H1 (cell line): Measurements from ENCODE around the gene IPO7. TPM values are rescaled to one million over a fixed set of nuclear protein-coding genes. Genes with fewer than 3 reads are reported as not detected.

ENCODE experiments used
- polyA plus RNA-seq, 7 experiments: library from polyadenylated mRNA; depleted of rRNA in 3 of 7; stranded (reverse) in 5 of 7; unstranded in 2 of 7; fragments of >200 nt in 5 of 7; fragments of 200-250 nt in 2 of 7; gene quantifications; 1 replicate in 5 of 7; 2 replicates in 1 of 7; 4 replicates in 1 of 7; pipeline versions ENCODE4 v1.2.1 to v1.2.3, GENCODE V29; 2011 to 2013; ENCODE audit warnings: missing spikeins in 2 of 7, mixed read lengths in 2 of 7
- total RNA-seq: library from RNA; stranded (reverse); fragmentation: NEBNext Ultra II Directional; extraction: Animal tissue kit (Norgen Biotek cat#: 25700); gene quantifications from 2 replicates; pipeline ENCODE4 v1.2.1, GENCODE V29; 2021
- TF ChIP-seq, protein P1 (sequence below): IDR thresholded peaks from 2 replicates; pipeline ENCODE4 v1.6.1; 2011; ENCODE audit warnings: low read depth, mild to moderate bottlenecking, low read length; ENCODE audit not compliant: insufficient read depth

The IPO7 gene
- total and polyA plus RNA-seq, 2 of the 8 experiments (the other 6 are each of a cell fraction or from before 2014, with no cell fraction given) = 45.9 to 259 TPM

- TF ChIP-seq, protein P1, sequence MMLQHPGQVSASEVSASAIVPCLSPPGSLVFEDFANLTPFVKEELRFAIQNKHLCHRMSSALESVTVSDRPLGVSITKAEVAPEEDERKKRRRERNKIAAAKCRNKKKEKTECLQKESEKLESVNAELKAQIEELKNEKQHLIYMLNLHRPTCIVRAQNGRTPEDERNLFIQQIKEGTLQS = no peak
These were observed 2.4 kb downstream of the IPO7 start (continued) for GRCh38 chr11:9386901-9387300.
